Right lobe of liver (tissue), 6 donors: ENCODE data around the gene PLCL1. TPM values are rescaled to one million over a fixed set of nuclear protein-coding genes. Genes with fewer than 3 reads are reported as not detected.

Source experiments
- ATAC-seq, 4 donors: fragments of 200-7000 bp; cut with Tn5 transposase; one replicate each; pipeline ENCODE4 v1.9.1; 2020; ENCODE audit warnings: mild to moderate bottlenecking in 4 of 4, moderate library complexity in 4 of 4
- DNase-seq, 3 donors: peaks; one replicate each; pipeline ENCODE4 v3.0.0-alpha.2; 2020
- H3K27ac ChIP-seq, 3 donors: fragments of 200-600 bp; one replicate each; pipeline ENCODE4 v1.8.0; 2022
- H3K27me3 ChIP-seq, 2 donors: fragments of 200-600 bp; one replicate each; pipeline ENCODE4 v1.8.0; 2022
- H3K36me3 ChIP-seq, 4 donors: fragments of 200-600 bp; sonication (generic) in 1 of 4; one replicate each; pipeline versions ENCODE4 v1.5.1 to v1.8.0; 2017 to 2022; ENCODE audit warnings: control low read depth in 1 of 4
- H3K4me1 ChIP-seq, 4 donors: fragments of 200-600 bp; sonication (generic) in 1 of 4; one replicate each; pipeline versions ENCODE4 v1.5.1 to v1.8.0; 2017 to 2022; ENCODE audit warnings: control low read depth in 1 of 4
- H3K4me3 ChIP-seq, 3 donors: fragments of 200-600 bp; one replicate each; pipeline ENCODE4 v1.8.0; 2022
- H3K9me3 ChIP-seq, 4 donors: fragments of 200-600 bp; sonication (generic) in 1 of 4; one replicate each; pipeline versions ENCODE4 v1.5.1 to v1.8.0; 2017 to 2022; ENCODE audit warnings: control low read depth in 1 of 4
- CTCF ChIP-seq, 4 donors: fragments of 200-600 bp in 3 of 4; fragments of 450-650 bp in 1 of 4; IDR thresholded peaks; one replicate each; pipeline versions ENCODE4 v1.5.1 to v1.8.0; 2016 to 2022; ENCODE audit warnings: antibody characterized with exemption in 4 of 4, mild to moderate bottlenecking in 2 of 4
- POLR2A ChIP-seq: fragments of 450-650 bp; IDR thresholded peaks from one replicate; pipeline ENCODE4 v1.6.1; 2017; ENCODE audit warnings: antibody characterized with exemption, mild to moderate bottlenecking
- WGBS: methylation state at CpG from one replicate; pipeline ENCODE4 v1.1.6; 2018; ENCODE audit warnings: low coverage, low lambda C conversion rate; ENCODE audit not compliant: insufficient coverage; ENCODE audit errors: missing lambda C conversion rate; 5-methylcytosine and 5-hydroxymethylcytosine counted together
- intact Hi-C, 2 donors: fragments of 100-400 bp; cut with DNase I; formaldehyde crosslinking; loops; one replicate each; pipeline versions ENCODE4 v1.11.2 to v1.14.1; 2022
- total RNA-seq, 6 experiments: library from RNA; depleted of rRNA in 2 of 6; stranded (reverse); fragments of >200 nt in 2 of 6; fragmentation: NEBNext Ultra II Directional in 3 of 6; extraction: Animal tissue kit (Norgen Biotek cat#: 25700) in 3 of 6; gene quantifications; one replicate each; pipeline versions ENCODE4 v1.1.0 to v1.2.4, GENCODE V29; 2016 to 2023
- donor health status: DM: no; HTN: yes; CAD: no.
- donor health status: DM: no; HTN: no; CAD: no.
- donor health status: DM: no; HTN: no; CAD: no.
- donor health status: DM: no; HTN: yes; CAD: no.
- donor health status: DM: no; HTN: yes; CAD: no.

Gene PLCL1
- total RNA-seq, 6 experiments from 2014 or later, result 0.12 to 0.37 (median 0.24) TPM

GRCh38 chr2:197908156-197908555, 103.8 kb downstream of the PLCL1 start:
- 45% methylated on average over 3 of the region's 3 CpGs for WGBS
- TF ChIP-seq CTCF (IDR thresholded peaks at IDR 0.05), result no peak
- no peak for TF ChIP-seq POLR2A
- Histone ChIP-seq H3K4me1 (no peaks in the 10 kb centered on the region), H3K9me3 (no peaks in the 10 kb centered on the region), H3K4me3 (no peak overlapping the region), H3K36me3 (no peaks in the 10 kb centered on the region), H3K27ac (no peak overlapping the region), H3K27me3 (no peaks in the 10 kb centered on the region)
- ATAC-seq (no peak), DNase-seq (no peak)
- intact Hi-C loops, result no loop called here

- no peaks in the 10 kb centered on the region for H3K9me3 ChIP-seq
- H3K36me3 ChIP-seq, result no peaks in the 10 kb centered on the region
- ATAC-seq (no peak), DNase-seq (no peak)
- 42% methylated on average over 8 of the region's 8 CpGs for WGBS
- H3K27me3 ChIP-seq, result no peaks in the 10 kb centered on the region
- H3K27ac ChIP-seq, result no peak overlapping the region
- intact Hi-C loops, result no loop called here
- H3K4me1 ChIP-seq, result no peaks in the 10 kb centered on the region
- no peak for TF ChIP-seq POLR2A
- no peak for TF ChIP-seq CTCF (IDR thresholded peaks at IDR 0.05)
- H3K4me3 ChIP-seq, result no peak overlapping the region
Observed at GRCh38 chr2:197908990-197909776, 104.8 kb downstream of the PLCL1 start.

GRCh38 chr2:197911667-197912066, 107.3 kb downstream of the PLCL1 start:
- Histone ChIP-seq H3K4me1 (no peaks in the 10 kb centered on the region), H3K36me3 (no peaks in the 10 kb centered on the region), H3K4me3 (no peak overlapping the region), H3K9me3 (no peaks in the 10 kb centered on the region), H3K27me3 (no peaks in the 10 kb centered on the region), H3K27ac (no peak overlapping the region)
- no peak for ATAC-seq
- WGBS, result 49% methylated on average over 3 of the region's 3 CpGs
- DNase-seq, result no peak
- TF ChIP-seq CTCF (IDR thresholded peaks at IDR 0.05) (no peak), POLR2A (no peak)
- intact Hi-C loops, result no loop called here

- no peak for ATAC-seq
- H3K27me3 ChIP-seq, result no peaks in the 10 kb centered on the region
- 37% methylated on average over 3 of the region's 3 CpGs for WGBS
- no peak for DNase-seq
- no peaks in the 10 kb centered on the region for H3K9me3 ChIP-seq
- TF ChIP-seq POLR2A (no peak), CTCF (IDR thresholded peaks at IDR 0.05) (no peak)
- H3K4me3 ChIP-seq, result no peak overlapping the region
- H3K27ac ChIP-seq, result no peak overlapping the region
- H3K4me1 ChIP-seq, result no peaks in the 10 kb centered on the region
- H3K36me3 ChIP-seq, result no peaks in the 10 kb centered on the region
- intact Hi-C loops, result no loop called here
Observed at GRCh38 chr2:197913084-197913483, 108.7 kb downstream of the PLCL1 start.
